CD4-positive, alpha-beta T cell treated with Interleukin-1 beta for 1 hour (primary cell): ENCODE measurements around the gene RAB30.
"Not testable (repeated sequence)": the region's sequence is repeated elsewhere in the genome, so short reads cannot be mapped to it uniquely, and the experiment has no call there.

ENCODE experiments used
- DNase-seq, 2 donors: peaks; one replicate each; pipeline ENCODE4 v3.0.0-alpha.2; 2020 to 2022

The RAB30 gene

DNA sequence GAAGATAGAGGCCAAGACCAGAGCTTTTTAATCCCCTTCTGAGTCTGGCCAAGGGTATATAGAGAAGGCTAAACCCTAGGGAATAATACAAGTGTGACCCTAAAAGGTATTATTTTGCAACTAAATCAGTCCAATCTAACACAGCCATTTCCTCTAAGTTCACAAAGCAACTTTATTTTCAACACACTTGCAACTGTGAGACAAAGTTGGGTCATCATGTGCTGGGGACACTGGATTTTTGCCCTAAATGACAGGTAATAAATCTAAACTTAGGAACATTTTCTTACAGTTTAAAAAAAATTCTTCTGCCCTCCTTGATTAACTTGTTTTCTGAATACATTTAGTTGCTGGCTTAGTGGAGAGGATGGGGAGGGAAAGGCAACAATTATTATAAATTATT is 91.9 kb downstream of the RAB30 start:
- no peak for DNase-seq

DNA sequence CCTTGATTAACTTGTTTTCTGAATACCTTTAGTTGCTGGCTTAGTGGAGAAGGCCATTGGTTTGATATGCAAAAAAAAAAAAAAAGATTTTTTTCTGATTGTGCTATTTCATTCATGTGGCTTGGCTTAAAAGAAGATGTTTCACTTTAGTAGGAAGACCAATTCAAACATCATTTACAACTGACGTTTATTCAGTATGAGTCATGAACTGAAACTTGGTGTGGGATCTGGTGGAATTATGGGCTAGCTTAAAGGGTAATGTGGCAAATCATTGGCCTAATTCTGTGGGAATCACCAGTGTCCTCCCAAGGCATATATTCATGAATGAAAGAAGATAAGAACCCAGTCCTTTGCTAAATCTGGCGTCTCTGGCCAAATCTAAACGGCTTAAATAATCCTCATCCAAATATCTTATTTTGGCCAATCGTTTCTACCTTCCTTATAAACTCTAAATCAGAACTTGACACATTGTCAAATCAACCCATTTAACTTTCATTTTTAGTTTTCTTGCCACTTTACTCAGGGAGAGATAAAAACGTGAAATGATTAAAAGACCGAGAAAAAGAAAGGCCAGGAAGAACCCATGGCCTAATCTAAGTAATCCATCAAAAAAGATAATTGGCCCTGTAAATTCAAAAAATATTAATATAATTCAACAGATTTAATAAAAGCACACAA is 93.1 kb downstream of the RAB30 start:
- no peak for DNase-seq

DNA sequence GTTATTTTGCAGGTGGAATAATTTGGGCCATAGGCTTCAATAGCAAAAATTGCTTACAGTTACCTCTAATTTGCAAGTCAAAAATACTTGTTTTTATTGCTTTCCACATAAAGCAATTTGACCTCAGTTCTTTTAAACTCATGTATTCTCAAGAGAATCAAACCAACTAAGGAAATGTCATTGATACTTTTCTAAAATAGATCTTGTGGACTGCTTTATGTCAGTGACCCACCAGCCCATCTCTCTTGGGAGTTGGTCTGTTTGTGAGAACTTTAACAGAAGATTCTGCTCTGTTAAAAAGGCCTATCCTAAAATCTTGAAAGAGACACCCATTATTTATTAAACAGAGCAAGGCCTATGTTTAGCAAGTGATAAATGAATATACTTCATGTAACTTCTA is 94.9 kb downstream of the RAB30 start:
- no peak for DNase-seq

GRCh38 chr11:82975882-82976281 is 95.8 kb downstream of the RAB30 start:
- no peak for DNase-seq

DNA sequence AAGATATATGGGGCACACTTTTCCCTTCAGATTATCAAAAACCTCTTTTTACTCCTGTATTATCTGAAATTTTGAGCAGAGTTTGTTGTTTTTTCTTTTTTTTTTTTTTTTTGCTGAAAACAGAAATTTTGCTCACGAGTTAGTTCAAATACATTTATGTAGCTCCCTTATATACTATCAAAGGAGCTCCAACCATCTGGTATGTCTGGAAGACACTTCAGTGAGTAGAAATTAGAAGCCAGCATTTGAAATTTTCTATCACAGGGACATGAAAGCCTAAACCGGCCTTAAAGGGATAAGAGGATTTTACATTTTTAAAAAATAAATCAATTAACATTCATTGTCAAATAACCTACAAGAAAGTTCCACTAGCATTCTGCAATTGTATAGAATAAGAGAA is 96.8 kb downstream of the RAB30 start:
- DNase-seq = no peak

DNA sequence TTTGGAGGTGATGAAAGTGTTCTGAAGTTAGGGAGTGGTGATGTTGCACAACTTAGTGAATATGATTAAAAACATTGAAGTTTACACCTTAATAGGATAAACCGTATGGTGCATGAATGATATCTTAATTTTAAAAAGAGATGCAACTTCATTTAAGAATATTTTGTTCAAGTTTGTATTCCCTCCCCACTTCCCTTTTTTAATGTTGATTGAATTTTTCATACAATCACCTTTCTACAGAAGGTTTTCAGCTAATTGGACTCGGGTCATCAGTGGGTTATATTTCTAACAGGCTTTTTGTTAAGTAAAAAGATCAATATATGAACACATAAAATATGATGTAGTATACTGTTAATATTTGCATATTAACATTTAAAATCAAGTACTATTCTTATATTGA is 97.6 kb downstream of the RAB30 start:
- DNase-seq = no peak

DNA sequence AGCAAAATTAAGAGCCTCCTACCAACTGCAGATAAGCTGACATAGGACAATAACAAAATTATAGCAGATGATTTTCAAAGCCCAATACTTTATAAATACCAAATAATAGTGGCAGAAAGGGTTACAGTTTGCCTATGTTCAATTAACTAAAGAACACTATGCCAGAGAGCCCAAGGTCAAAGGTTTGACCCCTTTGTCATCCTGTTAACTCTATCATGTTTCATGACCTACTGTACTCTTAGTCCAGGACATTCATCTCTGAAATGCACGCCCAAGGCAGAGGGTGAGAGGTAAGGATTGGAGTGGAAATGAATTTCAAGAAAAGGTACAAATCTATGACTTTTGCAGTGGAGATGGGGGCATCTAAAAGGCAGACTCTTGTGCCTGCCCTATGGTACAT is 99.6 kb downstream of the RAB30 start:
- DNase-seq = no peak

DNA sequence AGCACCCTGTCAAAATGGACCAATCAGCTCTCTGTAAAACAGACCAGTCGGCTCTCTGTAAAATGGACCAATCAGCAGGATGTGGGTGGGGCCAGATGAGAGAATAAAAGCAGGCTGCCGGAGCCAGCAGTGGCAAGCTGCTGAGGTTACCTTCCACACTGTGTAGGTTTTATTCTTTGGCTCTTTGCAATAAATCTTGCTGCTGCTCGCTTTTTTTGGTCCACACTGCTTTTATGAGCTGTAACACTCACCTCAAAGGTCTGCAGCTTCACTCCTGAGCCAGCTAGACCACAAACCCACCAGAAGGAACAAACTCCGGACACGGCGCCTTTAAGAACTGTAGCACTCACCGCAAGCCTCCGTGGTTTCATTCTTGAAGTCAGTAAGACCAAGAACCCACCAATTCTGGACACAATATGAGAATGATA is 100.2 kb downstream of the RAB30 start:
- DNase-seq = peak; percentile 61 to 66

- DNase-seq = not testable (repeated sequence)
These were observed 101.1 kb downstream of the RAB30 start for GRCh38 chr11:82970507-82971083.

DNA sequence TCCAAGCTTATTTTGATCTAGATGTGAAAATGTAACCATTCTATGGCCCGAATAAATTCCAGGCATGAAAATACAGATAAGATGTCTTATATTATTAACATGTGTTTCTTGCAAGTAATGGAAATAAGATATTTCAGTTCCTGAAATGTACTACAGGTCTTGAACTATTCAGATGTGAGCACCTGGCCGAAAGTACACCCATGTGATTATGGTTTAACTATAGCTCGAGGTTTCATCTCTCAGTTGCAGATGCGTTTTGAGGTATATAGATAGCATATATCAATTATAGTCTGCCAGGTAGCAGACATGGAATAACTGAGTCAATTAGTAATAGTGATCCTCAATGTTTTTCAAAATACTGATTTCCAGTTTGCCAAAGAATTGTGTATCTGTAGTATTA is 101.9 kb downstream of the RAB30 start:
- no peak for DNase-seq

DNA sequence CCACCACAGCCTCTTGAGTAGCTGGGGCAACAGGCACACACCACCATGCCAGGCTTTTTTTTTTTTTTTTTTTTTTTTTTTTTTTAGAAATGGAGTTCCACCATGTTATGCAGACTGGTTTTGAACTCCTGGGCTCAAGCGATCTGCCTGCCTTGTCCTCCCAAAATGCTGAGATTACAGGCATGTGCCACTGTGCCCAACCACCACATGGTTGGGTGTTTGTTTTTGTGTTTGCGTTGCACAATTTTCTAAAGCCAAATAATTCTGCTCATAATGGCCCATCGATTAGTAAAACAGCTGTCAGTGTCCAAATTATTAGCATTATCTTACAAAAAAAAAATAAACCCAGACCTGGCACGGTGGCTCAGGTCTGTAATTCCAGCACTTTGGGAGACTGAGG is 104.3 kb downstream of the RAB30 start:
- DNase-seq = no peak

- not testable (repeated sequence) for DNase-seq
These were observed 109.7 kb downstream of the RAB30 start for GRCh38 chr11:82962021-82962420.

DNA sequence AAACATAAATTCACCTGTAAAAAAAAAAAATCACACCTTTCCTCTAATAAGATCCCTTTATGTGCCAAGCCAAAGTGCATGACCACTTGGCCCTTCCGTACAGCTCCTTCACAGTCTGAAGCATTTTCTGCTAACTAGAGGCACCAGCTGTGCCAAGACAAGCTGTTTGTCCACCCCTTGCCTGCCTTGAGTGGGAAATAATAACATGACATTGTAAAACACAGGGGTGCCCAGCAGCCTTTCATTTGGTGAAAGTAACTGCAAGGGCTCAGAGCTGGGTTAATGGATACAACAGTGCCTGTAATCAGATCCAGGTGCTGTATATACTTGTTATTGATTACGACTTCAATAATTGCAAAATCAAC is 110.9 kb downstream of the RAB30 start:
- DNase-seq = no peak

DNA sequence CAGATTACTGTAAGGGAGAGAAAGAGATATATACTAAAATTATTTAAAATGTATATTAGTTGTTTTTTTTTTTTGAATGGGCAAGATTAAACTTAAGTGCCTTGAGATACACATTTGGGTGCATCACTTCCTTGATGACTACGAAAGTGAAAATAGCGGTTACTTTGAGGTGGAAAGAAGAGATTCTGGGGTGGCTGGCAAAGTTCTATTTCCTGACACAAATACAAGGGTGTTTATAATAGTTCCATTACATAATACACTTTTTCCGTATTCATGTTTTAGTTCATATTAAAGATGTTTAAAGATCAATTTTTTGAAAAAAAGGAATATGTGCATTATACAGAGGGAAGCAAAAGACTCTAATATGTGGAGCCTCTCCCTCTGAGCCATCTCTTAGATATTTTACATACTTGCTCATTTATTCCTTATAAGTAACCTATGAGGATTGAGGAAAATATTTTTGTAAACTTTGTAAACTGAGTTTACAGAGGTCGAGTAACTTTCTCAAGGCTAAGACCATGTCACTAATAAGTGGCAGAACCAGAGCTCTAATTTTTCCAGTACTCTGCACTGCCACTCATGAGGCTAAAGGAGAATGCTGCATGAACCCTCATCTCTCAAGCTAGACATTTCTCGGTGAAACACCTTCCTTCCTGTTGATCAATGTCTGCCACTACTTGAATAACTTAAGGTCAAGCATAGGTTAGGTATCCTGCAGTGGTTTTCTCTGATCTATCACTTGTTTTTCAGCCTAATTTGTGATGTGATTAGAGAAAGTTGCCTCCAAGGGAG is 111.5 kb downstream of the RAB30 start:
- peak; percentile 45 to 77 for DNase-seq

- peak; percentile 78 to 81 for DNase-seq
These were observed 115.8 kb downstream of the RAB30 start for GRCh38 chr11:82955736-82956453.

DNA sequence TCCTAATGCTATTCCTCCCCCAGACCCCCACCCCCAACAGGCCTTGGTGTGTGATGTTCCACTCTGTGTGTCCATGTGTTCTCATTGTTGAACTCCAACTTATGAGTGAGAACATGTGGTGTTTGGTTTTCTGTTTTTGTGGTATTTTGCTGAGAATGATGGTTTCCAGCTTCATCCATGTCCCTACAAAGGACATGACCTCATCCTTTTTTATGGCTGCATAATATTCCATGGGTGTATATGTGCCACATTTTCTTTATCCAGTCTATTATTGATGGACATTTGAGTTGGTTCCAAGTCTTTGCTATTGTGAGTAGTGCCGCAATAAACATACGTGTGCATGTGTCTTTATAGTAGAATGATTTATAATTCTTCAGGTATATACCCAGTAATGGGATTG is 121.2 kb downstream of the RAB30 start:
- DNase-seq = not testable (repeated sequence)

GRCh38 chr11:82949352-82949751 is 122.3 kb downstream of the RAB30 start:
- no peak for DNase-seq

GRCh38 chr11:82945682-82946081 is 126.0 kb downstream of the RAB30 start:
- DNase-seq = no peak

DNA sequence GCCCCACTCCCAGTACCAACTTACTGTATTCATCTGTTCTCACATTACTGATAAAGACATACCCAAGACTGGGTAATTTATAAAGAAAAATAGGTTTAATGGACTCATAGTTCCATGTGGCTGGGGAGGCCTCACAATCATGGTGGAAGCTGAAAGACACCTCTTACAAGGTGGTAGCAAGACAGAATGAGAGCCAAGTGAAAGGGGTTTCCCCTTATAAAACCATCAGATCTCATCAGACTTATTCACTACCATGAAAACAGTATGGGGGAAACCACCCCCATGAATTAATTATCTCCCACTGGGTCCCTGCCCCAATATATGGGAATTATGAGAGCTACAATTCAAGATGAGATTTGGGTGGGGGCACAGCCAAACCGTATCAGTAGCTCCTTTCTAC is 126.7 kb downstream of the RAB30 start:
- DNase-seq = not testable (repeated sequence)

DNA sequence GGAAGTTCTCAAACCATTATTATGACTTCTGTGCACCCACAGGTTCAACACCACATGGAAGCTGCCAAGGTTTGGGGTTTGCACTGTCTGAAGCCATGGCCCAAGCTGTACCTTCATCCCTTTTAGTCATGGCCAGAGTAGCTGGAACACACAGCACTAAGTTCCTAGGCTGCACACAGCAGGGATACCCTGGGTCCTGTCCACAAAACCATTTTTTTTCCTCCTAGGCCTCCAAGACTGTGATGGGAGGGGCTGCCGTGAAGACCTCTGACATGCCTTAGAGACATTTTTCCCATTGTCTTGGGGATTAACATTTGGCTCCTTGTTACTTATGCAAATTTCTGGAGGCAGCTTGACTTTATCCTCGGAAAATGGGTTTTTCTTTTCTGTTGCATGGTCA is 127.5 kb downstream of the RAB30 start:
- no peak for DNase-seq

GRCh38 chr11:82943430-82943829 is 128.3 kb downstream of the RAB30 start:
- DNase-seq = not testable (repeated sequence)

DNA sequence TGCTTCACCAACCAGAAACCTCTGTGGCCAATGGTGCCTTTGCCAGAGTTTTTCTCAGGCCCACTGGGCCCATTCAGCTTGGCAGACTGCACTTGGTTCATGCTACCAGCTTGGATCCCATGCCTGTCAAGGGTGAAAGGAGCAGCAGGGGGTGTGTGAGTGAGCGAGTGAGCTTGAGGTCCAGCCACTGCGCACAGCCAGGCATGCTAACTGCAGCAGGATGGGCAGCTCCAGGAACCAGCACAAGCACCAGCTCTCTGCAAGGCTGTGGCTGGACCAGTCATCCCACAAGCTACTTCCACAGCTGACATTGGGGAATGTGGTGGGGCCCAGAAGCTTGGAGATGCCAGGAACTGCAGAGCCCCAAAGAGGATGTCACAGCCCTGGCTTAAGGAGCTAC is 129.3 kb downstream of the RAB30 start:
- DNase-seq = no peak

DNA sequence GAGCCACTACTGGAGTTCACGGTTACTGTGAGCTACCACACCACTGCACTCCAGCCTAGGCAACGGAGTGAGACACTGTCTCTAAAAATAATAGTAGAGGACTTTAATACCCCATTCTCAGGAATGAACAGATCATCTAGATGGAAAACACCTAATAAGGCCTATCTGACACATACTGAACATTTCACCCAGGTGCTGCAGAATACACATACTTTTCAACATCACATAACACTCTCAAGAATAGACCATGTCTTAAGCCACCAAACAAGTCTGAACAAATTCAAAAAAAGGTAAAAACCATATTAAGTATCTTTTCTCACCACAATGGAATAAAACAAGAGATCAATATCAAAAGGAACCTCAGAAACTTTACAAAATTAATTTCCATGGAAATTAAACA is 132.2 kb downstream of the RAB30 start:
- DNase-seq = no peak

DNA sequence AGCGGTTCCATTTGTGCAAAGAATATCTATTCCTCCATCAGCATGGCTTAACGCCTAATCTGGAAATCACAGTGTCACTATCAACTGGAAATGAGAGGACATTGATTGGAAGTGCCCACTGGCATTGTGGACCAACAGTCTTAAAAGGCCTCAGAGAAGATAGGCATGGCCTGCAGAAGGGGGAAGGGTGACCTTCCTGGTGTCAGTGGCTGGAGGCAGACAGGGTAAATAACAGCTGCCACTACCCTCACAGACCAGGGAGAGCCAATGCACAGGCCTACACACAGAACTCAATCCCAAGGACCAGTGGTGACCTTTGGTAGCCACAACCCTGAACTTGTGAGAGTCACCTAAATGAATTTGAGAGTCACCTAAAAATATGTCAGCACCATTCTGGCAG is 134.1 kb downstream of the RAB30 start:
- no peak for DNase-seq
